Liver (tissue), 3 donors: Measurements from ENCODE around the gene PHF24.

Experiments
- CTCF ChIP-seq: fragments of 150-350 bp; IDR thresholded peaks from 2 replicates; pipeline ENCODE4 v1.5.1; 2017; ENCODE audit warnings: improper control_type of control experiment, low read depth, low read length; ENCODE audit not compliant: missing input control
- EGR1 ChIP-seq, 2 donors: IDR thresholded peaks; 2 replicates each; pipeline ENCODE4 v1.6.1; 2016 to 2018; ENCODE audit warnings: antibody characterized with exemption in 2 of 2, low read depth in 2 of 2
- FOXA1 ChIP-seq: IDR thresholded peaks from 2 replicates; pipeline ENCODE4 v1.6.1; 2016; ENCODE audit warnings: antibody characterized with exemption
- GABPA ChIP-seq, 2 donors: IDR thresholded peaks in 1 of 2; conservative IDR thresholded peaks in 1 of 2; 2 replicates each; pipeline ENCODE4 v1.6.1; 2016; ENCODE audit warnings: antibody characterized with exemption in 2 of 2, mild to moderate bottlenecking in 1 of 2, moderate library complexity in 1 of 2
- RAD21 ChIP-seq, 2 donors: IDR thresholded peaks; 2 replicates each; pipeline ENCODE4 v1.6.1; 2016; ENCODE audit warnings: antibody characterized with exemption in 2 of 2, mild to moderate bottlenecking in 2 of 2
- TAF1 ChIP-seq: conservative IDR thresholded peaks from 2 replicates; pipeline ENCODE4 v1.6.1; 2016; ENCODE audit warnings: antibody characterized with exemption, mild to moderate bottlenecking
- YY1 ChIP-seq: IDR thresholded peaks from 2 replicates; pipeline ENCODE4 v1.6.1; 2016; ENCODE audit warnings: antibody characterized with exemption, mild to moderate bottlenecking
- ZBTB33 ChIP-seq: IDR thresholded peaks from 2 replicates; pipeline ENCODE4 v1.6.1; 2016; ENCODE audit warnings: antibody characterized with exemption
- TF ChIP-seq, protein P1 (sequence below): IDR thresholded peaks from 2 replicates; pipeline ENCODE4 v1.6.1; 2016; ENCODE audit warnings: antibody characterized with exemption, mild to moderate bottlenecking
- TF ChIP-seq, protein P2 (sequence below): IDR thresholded peaks from 2 replicates; pipeline ENCODE4 v1.6.1; 2016; ENCODE audit warnings: antibody characterized with exemption
- donor health status: healthy.
- donor health status: healthy.

DNA sequence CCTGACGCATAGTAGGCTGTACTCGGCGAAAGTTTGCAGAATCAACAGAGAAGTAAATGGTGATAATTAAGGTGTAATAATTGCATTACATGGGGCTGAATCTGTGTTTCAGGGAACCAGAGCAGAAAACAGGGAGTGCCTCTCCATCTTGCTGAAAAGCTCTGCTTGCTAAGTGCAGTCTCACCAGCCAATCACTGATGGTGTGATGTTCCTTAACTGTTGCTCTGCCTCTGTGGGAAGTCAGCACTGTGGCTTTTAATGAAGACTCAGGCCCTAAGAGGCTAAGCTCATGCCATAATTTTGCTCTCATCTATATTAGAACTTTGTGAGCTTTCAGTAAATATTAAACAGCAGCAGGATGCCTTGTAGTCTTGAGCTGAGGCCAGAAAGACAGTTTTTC lies 4.5 kb downstream of the PHF24 start:
- TF ChIP-seq, protein P1, sequence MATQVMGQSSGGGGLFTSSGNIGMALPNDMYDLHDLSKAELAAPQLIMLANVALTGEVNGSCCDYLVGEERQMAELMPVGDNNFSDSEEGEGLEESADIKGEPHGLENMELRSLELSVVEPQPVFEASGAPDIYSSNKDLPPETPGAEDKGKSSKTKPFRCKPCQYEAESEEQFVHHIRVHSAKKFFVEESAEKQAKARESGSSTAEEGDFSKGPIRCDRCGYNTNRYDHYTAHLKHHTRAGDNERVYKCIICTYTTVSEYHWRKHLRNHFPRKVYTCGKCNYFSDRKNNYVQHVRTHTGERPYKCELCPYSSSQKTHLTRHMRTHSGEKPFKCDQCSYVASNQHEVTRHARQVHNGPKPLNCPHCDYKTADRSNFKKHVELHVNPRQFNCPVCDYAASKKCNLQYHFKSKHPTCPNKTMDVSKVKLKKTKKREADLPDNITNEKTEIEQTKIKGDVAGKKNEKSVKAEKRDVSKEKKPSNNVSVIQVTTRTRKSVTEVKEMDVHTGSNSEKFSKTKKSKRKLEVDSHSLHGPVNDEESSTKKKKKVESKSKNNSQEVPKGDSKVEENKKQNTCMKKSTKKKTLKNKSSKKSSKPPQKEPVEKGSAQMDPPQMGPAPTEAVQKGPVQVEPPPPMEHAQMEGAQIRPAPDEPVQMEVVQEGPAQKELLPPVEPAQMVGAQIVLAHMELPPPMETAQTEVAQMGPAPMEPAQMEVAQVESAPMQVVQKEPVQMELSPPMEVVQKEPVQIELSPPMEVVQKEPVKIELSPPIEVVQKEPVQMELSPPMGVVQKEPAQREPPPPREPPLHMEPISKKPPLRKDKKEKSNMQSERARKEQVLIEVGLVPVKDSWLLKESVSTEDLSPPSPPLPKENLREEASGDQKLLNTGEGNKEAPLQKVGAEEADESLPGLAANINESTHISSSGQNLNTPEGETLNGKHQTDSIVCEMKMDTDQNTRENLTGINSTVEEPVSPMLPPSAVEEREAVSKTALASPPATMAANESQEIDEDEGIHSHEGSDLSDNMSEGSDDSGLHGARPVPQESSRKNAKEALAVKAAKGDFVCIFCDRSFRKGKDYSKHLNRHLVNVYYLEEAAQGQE = no peak
- no peak for TF ChIP-seq YY1
- no peak for TF ChIP-seq CTCF
- TF ChIP-seq ZBTB33 = no peak
- TF ChIP-seq FOXA1 = no peak
- TF ChIP-seq RAD21 (IDR thresholded peaks at IDR 0.05) = no peak
- no peak for TF ChIP-seq GABPA (IDR thresholded peaks at IDR 0.05 in 1 of 2, conservative IDR thresholded peaks at IDR 0.05 in 1 of 2)
- TF ChIP-seq, protein P2, sequence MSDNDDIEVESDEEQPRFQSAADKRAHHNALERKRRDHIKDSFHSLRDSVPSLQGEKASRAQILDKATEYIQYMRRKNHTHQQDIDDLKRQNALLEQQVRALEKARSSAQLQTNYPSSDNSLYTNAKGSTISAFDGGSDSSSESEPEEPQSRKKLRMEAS = no peak
- no peak for TF ChIP-seq EGR1 (IDR thresholded peaks at IDR 0.05; ENCODE audit: low read depth in 2 of 2)
- no peak for TF ChIP-seq TAF1
